GM23338 (cell line): ENCODE measurements around the gene BICD2. TPM values are rescaled to one million over a fixed set of nuclear protein-coding genes. Genes with fewer than 3 reads are reported as not detected.

Source experiments
- ATAC-seq: fragments of 200-7000 bp; cut with Tn5 transposase; 3 replicates; pipeline ENCODE4 v1.9.1; 2020
- DNase-seq: peaks from one replicate; pipeline ENCODE4 v3.0.0-alpha.2; 2015; ENCODE audit warnings: low spot score
- H2AFZ ChIP-seq: fragments of 200-600 bp; sonication (generic); 2 replicates; pipeline ENCODE4 v1.8.0; 2016; ENCODE audit warnings: antibody characterized with exemption, mild to moderate bottlenecking, moderate library complexity
- H3F3A ChIP-seq: fragments of 200-600 bp; sonication (generic); replicated peaks from 2 replicates; pipeline ENCODE4 v1.8.0; 2017; ENCODE audit warnings: antibody characterized with exemption, mixed run types, low read depth
- H3K27ac ChIP-seq: fragments of 200-600 bp; sonication (generic); 2 replicates; pipeline ENCODE4 v1.6.1; 2016; ENCODE audit warnings: low read depth
- H3K27me3 ChIP-seq: fragments of 200-600 bp; sonication (generic); 2 replicates; pipeline ENCODE4 v1.8.0; 2016; ENCODE audit warnings: mild to moderate bottlenecking, mixed run types, moderate library complexity; ENCODE audit not compliant: insufficient read depth
- H3K36me3 ChIP-seq: fragments of 200-600 bp; sonication (generic); 2 replicates; pipeline ENCODE4 v1.8.0; 2016; ENCODE audit warnings: mild to moderate bottlenecking; ENCODE audit not compliant: insufficient read depth
- H3K4me1 ChIP-seq: fragments of 200-600 bp; sonication (generic); 2 replicates; pipeline ENCODE4 v1.8.0; 2016; ENCODE audit warnings: mild to moderate bottlenecking, moderate library complexity; ENCODE audit not compliant: insufficient read depth
- H3K4me2 ChIP-seq: fragments of 200-600 bp; sonication (generic); 2 replicates; pipeline ENCODE4 v1.7.1; 2017; ENCODE audit warnings: mixed run types
- H3K4me3 ChIP-seq: fragments of 200-600 bp; sonication (generic); 2 replicates; pipeline ENCODE4 v1.6.1; 2016; ENCODE audit warnings: mixed run types
- H3K79me2 ChIP-seq: fragments of 200-600 bp; sonication (generic); replicated peaks from 2 replicates; pipeline ENCODE4 v1.8.0; 2017; ENCODE audit warnings: mild to moderate bottlenecking; ENCODE audit not compliant: insufficient read depth
- H3K9me2 ChIP-seq: fragments of 200-600 bp; sonication (generic); 2 replicates; pipeline ENCODE4 v1.8.0; 2017; ENCODE audit not compliant: insufficient read depth
- H4K20me1 ChIP-seq: fragments of 200-600 bp; sonication (generic); replicated peaks from 2 replicates; pipeline ENCODE4 v1.8.0; 2017; ENCODE audit warnings: mild to moderate bottlenecking; ENCODE audit not compliant: insufficient read depth
- H3K27ac Mint-ChIP-seq: 2 replicates; pipeline ENCODE4 v1.8.0; 2020; ENCODE audit warnings: inconsistent platforms, mild to moderate bottlenecking, moderate library complexity, mixed read lengths
- H3K27me3 Mint-ChIP-seq: 3 replicates; pipeline ENCODE4 v1.8.0; 2022; ENCODE audit warnings: low read depth, mild to moderate bottlenecking, moderate library complexity, mixed read lengths, inconsistent platforms; ENCODE audit not compliant: insufficient read depth, poor library complexity
- H3K36me3 Mint-ChIP-seq: 3 replicates; pipeline ENCODE4 v1.8.0; 2021; ENCODE audit warnings: low read depth, mild to moderate bottlenecking, inconsistent platforms, moderate library complexity, mixed read lengths
- H3K4me1 Mint-ChIP-seq: 3 replicates; pipeline ENCODE4 v1.8.0; 2020; ENCODE audit warnings: mild to moderate bottlenecking, inconsistent platforms, mixed read lengths
- H3K4me3 Mint-ChIP-seq: 3 replicates; pipeline ENCODE4 v1.8.0; 2021; ENCODE audit warnings: moderate library complexity, mild to moderate bottlenecking, inconsistent platforms, mixed read lengths
- H3K9me3 Mint-ChIP-seq: 3 replicates; pipeline ENCODE4 v1.8.0; 2020; ENCODE audit warnings: moderate library complexity, mild to moderate bottlenecking, inconsistent platforms, mixed read lengths
- CREB1 ChIP-seq: fragments of 250-450 bp; sonication (Bioruptor Pico); IDR thresholded peaks from 2 replicates; pipeline ENCODE4 v1.5.0; 2020; ENCODE audit warnings: low read depth, mild to moderate bottlenecking, moderate library complexity
- EZH2phosphoT487 ChIP-seq: fragments of 200-600 bp; sonication (generic); IDR thresholded peaks from one replicate; pipeline ENCODE4 v1.8.1; 2018; ENCODE audit warnings: antibody characterized with exemption; ENCODE audit not compliant: unreplicated experiment
- ZNF114 ChIP-seq: fragments of 250-450 bp; sonication (Bioruptor Pico); IDR thresholded peaks from 2 replicates; pipeline ENCODE4 v1.5.0; 2020; ENCODE audit warnings: mild to moderate bottlenecking, moderate library complexity
- polyA plus RNA-seq: library from polyadenylated mRNA; unstranded; fragments of >200 nt; fragmentation: Nextera tagmentation; extraction: Ambion mirVana; gene quantifications from 2 replicates; pipeline ENCODE4 v1.2.1, GENCODE V29; 2016
- total RNA-seq: library from RNA; depleted of rRNA; stranded (reverse); fragments of >200 nt; shearing (Covaris generic); gene quantifications from 2 replicates; pipeline ENCODE4 v1.2.3, GENCODE V29; 2014
- TF ChIP-seq, protein P1 (sequence below), 2 experiments: fragments of 200-600 bp in 1 of 2; sonication (generic) in 1 of 2; conservative IDR thresholded peaks; 2 replicates each; pipeline versions ENCODE4 v1.5.1 to v1.6.1; 2016 to 2017; ENCODE audit warnings: antibody characterized with exemption in 2 of 2, low read depth in 2 of 2, mild to moderate bottlenecking in 2 of 2, moderate library complexity in 1 of 2
- TF ChIP-seq, protein P2 (sequence below): IDR thresholded peaks from one replicate; pipeline ENCODE4 v1.6.1; 2018; ENCODE audit warnings: antibody characterized with exemption; ENCODE audit not compliant: unreplicated experiment
- TF ChIP-seq, protein P3 (sequence below): IDR thresholded peaks from 2 replicates; pipeline ENCODE4 v1.6.1; 2016; ENCODE audit warnings: antibody characterized with exemption

Gene BICD2
- total and polyA plus RNA-seq, 2 experiments from 2014 or later, result 8.7 to 34.3 TPM

DNA sequence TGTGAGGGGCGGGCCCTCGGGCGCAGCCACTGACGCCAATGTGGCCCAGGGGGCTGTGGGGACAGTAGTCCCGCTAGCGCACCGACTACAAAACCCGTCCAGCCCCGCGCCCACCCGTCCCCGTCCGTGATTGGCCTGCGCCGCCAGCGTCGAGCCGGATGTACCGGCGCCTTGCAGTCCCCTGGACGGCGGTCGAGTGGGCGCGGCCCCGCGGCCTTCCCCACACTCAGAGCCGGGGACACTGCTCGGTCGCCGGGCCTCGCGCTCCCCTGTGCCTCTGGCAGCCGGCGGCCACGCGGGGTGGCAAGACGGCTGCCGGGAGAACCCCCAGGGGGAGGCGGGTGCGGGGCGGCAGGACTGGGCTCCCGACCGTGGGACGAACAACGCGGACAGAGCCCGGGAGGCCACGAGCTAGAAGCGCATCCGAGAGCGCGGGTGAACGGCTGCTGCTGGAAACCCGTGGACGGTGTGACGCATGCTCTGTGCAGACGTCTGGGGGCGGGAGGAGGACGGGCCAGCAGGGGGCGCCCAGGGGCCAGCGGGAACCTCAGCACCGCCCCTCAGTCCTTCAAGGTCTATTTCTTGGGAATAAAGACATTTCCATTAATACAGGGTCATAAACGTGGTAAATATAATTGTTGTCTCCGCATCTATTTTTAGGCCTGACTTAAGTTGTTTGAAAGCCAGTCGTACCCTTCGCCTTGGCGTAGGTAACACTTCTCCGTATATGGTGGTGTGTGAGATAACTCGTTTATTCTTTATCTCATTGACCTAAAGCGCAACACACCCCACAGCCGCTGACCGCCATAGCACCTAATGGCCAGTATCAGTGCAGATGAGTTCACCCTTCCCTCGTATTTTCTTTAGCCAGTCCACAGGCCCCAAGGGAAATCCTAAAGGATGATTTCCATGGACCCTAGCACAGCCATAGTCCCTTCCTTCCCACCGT is 629 bp upstream of the BICD2 start (continued):
- TF ChIP-seq, protein P1, sequence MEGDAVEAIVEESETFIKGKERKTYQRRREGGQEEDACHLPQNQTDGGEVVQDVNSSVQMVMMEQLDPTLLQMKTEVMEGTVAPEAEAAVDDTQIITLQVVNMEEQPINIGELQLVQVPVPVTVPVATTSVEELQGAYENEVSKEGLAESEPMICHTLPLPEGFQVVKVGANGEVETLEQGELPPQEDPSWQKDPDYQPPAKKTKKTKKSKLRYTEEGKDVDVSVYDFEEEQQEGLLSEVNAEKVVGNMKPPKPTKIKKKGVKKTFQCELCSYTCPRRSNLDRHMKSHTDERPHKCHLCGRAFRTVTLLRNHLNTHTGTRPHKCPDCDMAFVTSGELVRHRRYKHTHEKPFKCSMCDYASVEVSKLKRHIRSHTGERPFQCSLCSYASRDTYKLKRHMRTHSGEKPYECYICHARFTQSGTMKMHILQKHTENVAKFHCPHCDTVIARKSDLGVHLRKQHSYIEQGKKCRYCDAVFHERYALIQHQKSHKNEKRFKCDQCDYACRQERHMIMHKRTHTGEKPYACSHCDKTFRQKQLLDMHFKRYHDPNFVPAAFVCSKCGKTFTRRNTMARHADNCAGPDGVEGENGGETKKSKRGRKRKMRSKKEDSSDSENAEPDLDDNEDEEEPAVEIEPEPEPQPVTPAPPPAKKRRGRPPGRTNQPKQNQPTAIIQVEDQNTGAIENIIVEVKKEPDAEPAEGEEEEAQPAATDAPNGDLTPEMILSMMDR (conservative IDR thresholded peaks at IDR 0.05; ENCODE audit: low read depth in 2 of 2), result peak; percentile 85 to 86

DNA sequence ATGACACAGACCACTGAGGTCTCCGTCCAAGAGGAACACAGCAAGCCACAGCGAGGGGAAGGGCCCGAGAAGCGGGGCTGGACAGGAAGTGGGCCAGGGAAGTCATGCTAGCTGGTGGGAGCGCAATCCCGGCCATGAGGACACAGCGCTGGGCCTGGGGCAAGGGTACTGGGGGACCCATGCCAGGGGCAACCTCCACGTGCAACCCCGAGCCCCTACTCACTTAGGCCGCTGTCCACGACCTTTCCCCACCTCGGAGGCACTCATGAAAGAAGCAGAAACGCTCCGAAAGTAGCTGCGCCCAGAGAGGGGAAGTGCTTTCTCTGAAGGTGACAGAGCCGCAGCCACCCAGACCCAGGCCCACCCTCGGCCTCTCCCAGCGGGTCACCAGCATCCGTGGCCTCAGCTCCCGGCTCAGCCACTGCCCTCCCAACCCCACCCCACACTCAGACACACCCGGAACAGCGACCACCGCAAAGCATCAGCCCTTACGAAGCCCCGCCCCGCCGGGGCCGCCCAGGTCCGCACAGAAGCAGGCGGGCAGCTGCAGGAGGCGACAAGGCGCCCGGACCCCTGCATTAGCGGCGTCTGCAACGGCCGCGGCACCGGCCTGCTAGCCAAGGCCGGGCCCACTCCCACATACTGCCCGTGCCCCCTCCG is 782 bp downstream of the BICD2 start:
- peak; percentile 13 for ATAC-seq
- H3K4me2 ChIP-seq, result peak overlapping the region; percentile 92
- no peaks in the 10 kb centered on the region for H3K36me3 ChIP-seq
- peaks cover 55% of the 10 kb centered on the region for H3K79me2 ChIP-seq
- peaks cover 4% of the 10 kb centered on the region; the same call in 1 of the 2 replicates for H3F3A ChIP-seq
- no peaks in the 10 kb centered on the region for H3K9me2 ChIP-seq
- H3K27me3 ChIP-seq, result no peaks in the 10 kb centered on the region
- no peak overlapping the region for H3K27ac Mint-ChIP-seq
- H3K4me1 ChIP-seq, result peaks cover 14% of the 10 kb centered on the region
- H3K4me3 ChIP-seq, result peak overlapping the region; percentile 92
- no peaks in the 10 kb centered on the region for H3K9me3 Mint-ChIP-seq
- H3K27me3 Mint-ChIP-seq, result peaks cover 23% of the 10 kb centered on the region
- no peak overlapping the region for H3K27ac ChIP-seq
- H4K20me1 ChIP-seq, result peaks cover 36% of the 10 kb centered on the region
- peak overlapping the region; percentile 85 for H3K4me3 Mint-ChIP-seq
- H2AFZ ChIP-seq, result no peak overlapping the region
- DNase-seq, result peak; percentile 52
- no peaks in the 10 kb centered on the region; the same call in 2 of the 3 replicates for H3K36me3 Mint-ChIP-seq
- H3K4me1 Mint-ChIP-seq, result peaks cover 40% of the 10 kb centered on the region
- TF ChIP-seq, protein P2, sequence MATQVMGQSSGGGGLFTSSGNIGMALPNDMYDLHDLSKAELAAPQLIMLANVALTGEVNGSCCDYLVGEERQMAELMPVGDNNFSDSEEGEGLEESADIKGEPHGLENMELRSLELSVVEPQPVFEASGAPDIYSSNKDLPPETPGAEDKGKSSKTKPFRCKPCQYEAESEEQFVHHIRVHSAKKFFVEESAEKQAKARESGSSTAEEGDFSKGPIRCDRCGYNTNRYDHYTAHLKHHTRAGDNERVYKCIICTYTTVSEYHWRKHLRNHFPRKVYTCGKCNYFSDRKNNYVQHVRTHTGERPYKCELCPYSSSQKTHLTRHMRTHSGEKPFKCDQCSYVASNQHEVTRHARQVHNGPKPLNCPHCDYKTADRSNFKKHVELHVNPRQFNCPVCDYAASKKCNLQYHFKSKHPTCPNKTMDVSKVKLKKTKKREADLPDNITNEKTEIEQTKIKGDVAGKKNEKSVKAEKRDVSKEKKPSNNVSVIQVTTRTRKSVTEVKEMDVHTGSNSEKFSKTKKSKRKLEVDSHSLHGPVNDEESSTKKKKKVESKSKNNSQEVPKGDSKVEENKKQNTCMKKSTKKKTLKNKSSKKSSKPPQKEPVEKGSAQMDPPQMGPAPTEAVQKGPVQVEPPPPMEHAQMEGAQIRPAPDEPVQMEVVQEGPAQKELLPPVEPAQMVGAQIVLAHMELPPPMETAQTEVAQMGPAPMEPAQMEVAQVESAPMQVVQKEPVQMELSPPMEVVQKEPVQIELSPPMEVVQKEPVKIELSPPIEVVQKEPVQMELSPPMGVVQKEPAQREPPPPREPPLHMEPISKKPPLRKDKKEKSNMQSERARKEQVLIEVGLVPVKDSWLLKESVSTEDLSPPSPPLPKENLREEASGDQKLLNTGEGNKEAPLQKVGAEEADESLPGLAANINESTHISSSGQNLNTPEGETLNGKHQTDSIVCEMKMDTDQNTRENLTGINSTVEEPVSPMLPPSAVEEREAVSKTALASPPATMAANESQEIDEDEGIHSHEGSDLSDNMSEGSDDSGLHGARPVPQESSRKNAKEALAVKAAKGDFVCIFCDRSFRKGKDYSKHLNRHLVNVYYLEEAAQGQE, result no peak
- no peak for TF ChIP-seq EZH2phosphoT487
- TF ChIP-seq, protein P1 (conservative IDR thresholded peaks at IDR 0.05; ENCODE audit: low read depth in 2 of 2), result no peak
- TF ChIP-seq CREB1 (CRISPR knock-in tag), result no peak
- no peak for TF ChIP-seq ZNF114 (CRISPR knock-in tag)
- TF ChIP-seq, protein P3, sequence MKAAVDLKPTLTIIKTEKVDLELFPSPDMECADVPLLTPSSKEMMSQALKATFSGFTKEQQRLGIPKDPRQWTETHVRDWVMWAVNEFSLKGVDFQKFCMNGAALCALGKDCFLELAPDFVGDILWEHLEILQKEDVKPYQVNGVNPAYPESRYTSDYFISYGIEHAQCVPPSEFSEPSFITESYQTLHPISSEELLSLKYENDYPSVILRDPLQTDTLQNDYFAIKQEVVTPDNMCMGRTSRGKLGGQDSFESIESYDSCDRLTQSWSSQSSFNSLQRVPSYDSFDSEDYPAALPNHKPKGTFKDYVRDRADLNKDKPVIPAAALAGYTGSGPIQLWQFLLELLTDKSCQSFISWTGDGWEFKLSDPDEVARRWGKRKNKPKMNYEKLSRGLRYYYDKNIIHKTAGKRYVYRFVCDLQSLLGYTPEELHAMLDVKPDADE, result no peak
